GM18870 (cell line): Measurements from ENCODE around the gene CEACAM7.
"Not testable (repeated sequence)": the region's sequence is repeated elsewhere in the genome, so short reads cannot be mapped to it uniquely, and the experiment has no call there.

Experiments
- ATAC-seq: cut with Tn5 transposase; IDR thresholded peaks from one replicate; pipeline ENCODE4 v1.9.1; 2021; ENCODE audit warnings: moderate library complexity; ENCODE audit not compliant: unreplicated experiment

The CEACAM7 gene

DNA sequence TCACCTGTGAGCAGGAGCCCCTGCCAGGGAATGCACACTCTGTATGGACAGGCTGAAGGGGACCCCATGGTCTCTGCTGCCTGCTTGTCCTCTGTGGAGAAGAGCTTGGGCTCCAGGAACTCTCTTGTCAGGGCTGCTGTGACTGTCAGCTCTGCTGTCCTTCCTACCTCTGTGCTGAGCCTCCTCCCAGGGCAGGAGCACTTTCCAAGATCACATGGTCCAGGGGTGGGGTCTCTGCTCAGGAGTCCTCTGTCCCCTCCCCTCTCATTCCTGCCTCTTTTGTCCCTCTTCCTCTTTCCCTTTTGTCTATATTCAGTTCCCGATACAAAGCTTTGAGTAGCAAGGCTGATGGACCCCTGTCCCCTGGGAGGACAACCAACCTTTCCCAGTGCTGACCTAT, at the start of gene CEACAM7:
Gene CEACAM7 (minus strand): TSS at position 173 of the 400 bp plus-strand sequence. CDS start 105 bp downstream, at position 68.
- ATAC-seq: no peak

DNA sequence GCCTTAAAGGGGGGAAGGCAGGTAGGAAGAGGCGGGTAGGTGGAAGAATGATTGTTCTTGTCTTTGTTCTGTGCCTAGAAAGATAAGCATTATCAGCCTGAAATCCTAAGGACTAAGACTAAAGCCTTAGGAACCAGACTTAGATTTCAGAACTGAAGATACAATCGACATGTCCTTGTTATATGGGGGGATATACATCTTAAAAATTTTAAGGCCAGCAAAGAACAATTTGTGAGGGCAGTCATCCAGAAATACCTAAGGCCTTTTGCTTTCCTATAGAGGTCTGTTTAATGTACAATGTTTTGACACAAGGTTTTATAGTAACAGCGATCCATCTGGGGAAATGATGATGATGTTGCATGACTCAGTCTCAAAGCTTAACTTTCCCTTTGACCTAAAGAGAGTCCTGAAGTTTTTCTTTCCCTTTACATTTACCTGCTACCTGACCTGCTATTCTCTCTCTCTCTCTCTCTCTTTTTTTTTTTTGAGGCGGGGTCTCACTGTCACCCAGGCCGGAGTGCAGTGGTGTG, 47.1 kb upstream of the CEACAM7 start:
- no peak for ATAC-seq

DNA sequence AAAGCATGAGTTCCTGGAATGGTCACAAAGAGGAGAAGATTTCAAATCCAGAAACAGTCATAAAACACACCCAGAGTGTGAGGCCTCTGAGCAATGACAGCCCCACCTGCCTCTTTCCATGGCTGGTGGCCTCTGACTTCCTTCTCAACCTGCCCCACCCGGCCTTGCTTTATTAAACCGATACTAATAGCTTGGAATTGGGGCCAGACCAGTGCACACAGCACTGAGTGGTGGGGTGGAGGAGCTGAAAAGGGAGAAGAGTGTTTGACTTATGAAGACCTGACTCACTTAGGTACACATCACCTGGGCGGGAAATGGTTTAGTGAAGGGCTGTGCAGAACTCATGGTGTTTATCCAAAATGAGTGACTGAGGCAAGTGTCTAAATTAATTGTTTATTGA, 46.5 kb upstream of the CEACAM7 start:
- ATAC-seq: no peak

DNA sequence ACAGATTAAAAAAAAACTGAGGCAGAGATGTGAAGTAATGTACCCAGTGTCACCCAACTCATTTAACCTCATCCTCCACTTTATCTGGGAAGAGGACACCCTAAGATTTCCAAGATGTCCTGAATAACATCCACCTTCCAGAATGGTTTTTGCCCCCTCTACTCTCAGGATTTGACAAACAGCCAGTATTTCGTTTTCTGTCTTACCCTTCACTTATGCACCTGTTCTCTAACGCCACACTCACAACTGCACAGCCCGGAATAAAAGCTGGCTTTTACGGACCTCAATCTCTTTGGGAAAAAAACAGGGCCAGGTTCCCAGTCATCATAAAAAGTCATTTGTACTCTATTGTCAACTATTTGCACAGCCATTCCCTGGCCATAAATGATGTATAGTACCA, 46.1 kb upstream of the CEACAM7 start:
- no peak for ATAC-seq

DNA sequence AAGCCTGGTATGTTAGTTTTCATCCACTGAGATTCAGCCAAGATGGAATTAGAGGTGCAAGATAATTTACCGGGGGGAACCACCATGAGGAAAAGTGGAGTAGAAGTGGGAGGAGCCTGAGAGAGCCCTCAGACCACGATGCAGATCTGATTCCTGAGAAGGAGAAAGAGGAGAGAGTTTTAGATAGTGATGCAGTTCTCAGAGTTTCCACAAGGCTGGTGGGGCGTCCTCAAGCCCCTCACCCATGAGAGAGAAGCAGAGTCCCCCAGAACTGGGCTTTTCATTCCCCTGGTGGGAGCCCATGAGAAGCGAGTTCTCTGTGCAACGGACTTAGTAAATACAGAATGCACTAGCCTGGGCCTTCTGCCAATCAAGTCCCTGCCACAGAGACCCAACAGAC, 38.4 kb upstream of the CEACAM7 start:
- ATAC-seq: no peak

DNA sequence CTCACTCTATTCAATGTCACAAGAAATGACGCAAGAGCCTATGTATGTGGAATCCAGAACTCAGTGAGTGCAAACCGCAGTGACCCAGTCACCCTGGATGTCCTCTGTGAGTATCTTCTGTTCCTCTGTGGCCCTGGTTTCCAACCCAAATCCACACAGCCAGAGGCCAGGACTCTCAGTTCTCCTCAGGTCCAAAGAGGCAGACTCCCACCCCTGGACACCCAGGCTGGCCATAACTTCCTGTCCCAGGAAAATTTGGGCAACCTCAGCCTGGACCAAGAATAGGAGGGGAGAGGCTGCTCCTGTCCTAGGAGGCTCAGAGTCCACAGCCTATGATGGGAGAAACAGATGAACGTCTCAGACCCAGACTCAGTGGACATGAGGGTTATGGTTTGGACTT, 32.0 kb upstream of the CEACAM7 start:
- no peak for ATAC-seq

DNA sequence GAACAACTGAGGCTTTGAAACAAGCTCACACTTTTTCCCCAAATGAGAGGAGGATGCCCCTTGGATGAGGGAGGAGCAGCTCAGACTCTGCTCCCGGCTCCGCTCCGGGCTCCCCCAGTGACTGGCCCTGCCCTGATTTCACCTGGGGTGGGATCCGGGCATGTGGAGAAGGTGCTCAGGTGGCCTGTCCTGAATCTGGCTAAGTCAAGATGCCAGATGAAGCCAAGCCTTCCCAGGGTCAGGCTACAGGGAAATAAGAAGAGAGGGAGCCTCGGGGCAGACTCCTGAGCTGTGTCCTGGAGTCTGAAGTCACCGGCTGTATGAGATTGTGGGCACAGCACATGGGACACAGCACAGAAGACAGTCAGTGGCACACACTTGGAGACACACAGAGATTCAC, 30.7 kb upstream of the CEACAM7 start:
- ATAC-seq: no peak

DNA sequence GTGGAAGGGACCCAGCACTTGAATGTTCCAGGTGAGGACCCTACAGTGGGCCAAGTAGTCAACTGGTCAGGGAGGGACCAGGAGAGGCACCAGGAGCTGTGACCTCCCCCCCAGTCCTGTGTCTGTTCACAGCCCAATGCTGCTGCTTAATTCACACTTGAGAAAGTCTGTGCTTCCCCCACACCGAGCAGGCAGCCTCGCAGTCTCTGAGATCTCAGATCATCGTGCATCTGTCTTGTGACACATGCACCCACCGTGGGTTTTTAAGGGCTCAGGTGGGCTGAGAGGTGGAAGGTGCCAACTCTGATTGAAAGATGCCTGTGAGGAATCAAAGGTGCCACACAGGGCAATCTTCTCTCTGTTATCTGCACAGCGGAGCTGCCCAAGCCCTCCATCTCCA, 26.5 kb upstream of the CEACAM7 start:
- ATAC-seq: no peak

DNA sequence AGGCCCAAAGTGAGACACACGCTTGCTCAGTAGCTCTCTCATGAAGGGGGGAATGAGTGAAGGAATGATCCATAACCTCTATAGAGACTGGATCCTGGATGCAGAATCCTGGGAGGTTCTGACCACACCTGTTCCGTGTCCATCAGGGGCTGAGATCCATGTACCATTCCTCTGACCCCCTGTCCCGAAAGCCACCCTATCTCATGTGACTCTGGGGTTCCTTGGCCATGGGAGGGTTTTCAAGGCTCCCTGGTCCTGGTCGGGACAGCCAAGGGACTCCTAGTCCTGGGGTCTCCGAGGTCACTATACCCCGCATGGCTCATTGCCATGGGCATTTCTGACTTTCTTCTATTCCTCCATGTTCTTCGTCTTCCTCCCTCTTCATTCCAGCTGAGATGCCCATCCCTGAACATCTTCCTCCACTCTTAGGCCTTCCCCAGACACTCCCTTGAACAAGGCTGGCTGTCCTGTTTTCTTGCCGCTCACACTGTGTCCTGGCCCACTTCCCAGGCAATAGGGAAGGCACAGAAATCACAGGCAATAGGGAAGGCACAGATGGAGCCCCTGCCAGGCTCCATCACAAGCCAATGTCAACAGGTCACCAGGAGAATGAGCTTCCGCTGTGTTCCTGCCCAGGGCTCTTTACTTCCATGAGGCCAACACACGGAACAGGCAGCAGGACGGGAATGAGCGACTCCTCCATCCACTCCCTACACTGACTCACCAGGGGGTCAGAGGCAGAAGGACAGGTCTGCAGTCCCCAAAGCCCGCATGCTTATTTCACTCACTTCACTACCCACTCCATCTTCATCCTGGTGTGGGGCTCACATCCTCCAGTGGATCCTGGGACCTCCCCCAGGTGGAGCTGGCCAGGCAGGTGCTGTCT, 23.5 kb upstream of the CEACAM7 start:
- no peak for ATAC-seq

DNA sequence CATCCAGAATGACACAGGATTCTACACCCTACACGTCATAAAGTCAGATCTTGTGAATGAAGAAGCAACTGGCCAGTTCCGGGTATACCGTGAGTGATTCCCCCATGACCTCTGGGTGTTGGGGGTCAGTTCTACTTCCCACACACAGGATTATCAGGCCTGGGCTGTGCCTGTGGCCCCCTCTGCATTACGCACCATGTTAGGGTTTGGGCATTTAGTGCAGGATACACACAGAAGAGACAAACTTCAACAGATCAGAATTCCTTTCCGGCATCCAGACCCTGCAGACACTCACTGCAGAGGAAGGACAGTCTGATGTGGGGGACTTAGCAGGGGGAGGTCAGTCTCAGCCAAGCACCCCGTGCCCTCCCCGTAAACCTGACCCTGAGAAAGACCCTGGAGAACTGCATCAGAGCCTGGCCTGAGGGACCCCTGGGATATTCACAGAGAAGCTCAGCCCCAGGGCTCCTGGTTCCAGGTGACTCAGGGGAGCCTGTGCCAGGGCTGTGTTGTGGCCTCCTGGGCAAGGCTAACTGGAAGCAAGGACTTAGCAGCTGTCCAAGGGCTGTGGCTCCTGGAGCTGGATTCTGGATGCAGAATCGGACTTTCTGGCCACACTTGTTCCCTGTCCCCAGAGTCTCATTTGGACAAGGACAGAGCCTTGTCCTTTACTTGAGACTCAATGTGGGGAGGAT, 22.0 kb upstream of the CEACAM7 start:
- ATAC-seq: no peak

DNA sequence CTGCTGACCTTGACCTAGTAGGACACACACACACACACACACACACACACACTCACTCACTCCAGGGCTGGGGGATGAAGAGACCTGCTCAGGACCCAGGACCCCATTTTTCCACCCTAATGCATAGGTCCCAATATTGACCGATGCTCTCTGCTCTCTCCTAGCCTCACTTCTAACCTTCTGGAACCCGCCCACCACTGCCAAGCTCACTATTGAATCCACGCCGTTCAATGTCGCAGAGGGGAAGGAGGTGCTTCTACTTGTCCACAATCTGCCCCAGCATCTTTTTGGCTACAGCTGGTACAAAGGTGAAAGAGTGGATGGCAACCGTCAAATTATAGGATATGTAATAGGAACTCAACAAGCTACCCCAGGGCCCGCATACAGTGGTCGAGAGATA, 21.4 kb upstream of the CEACAM7 start:
- ATAC-seq: not testable (repeated sequence)

DNA sequence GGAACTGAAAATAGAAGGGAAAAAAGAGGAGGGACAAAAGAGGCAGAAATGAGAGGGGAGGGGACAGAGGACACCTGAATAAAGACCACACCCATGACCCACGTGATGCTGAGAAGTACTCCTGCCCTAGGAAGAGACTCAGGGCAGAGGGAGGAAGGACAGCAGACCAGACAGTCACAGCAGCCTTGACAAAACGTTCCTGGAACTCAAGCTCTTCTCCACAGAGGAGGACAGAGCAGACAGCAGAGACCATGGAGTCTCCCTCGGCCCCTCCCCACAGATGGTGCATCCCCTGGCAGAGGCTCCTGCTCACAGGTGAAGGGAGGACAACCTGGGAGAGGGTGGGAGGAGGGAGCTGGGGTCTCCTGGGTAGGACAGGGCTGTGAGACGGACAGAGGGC, 20.4 kb upstream of the CEACAM7 start, which contains the start of gene CEACAM5:
Gene CEACAM5 (plus strand): TSS at position 146 of the 400 bp plus-strand sequence. CDS start 106 bp downstream, at position 252.
- ATAC-seq: no peak

DNA sequence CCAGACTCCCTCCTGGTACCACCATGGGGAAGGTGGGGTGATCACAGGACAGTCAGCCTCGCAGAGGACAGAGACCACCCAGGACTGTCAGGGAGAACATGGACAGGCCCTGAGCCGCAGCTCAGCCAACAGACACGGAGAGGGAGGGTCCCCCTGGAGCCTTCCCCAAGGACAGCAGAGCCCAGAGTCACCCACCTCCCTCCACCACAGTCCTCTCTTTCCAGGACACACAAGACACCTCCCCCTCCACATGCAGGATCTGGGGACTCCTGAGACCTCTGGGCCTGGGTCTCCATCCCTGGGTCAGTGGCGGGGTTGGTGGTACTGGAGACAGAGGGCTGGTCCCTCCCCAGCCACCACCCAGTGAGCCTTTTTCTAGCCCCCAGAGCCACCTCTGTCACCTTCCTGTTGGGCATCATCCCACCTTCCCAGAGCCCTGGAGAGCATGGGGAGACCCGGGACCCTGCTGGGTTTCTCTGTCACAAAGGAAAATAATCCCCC, 19.9 kb upstream of the CEACAM7 start:
- ATAC-seq: no peak

DNA sequence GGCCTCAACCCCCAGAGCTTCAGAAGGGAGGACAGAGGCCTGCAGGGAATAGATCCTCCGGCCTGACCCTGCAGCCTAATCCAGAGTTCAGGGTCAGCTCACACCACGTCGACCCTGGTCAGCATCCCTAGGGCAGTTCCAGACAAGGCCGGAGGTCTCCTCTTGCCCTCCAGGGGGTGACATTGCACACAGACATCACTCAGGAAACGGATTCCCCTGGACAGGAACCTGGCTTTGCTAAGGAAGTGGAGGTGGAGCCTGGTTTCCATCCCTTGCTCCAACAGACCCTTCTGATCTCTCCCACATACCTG, 19.4 kb upstream of the CEACAM7 start:
- no peak for ATAC-seq

DNA sequence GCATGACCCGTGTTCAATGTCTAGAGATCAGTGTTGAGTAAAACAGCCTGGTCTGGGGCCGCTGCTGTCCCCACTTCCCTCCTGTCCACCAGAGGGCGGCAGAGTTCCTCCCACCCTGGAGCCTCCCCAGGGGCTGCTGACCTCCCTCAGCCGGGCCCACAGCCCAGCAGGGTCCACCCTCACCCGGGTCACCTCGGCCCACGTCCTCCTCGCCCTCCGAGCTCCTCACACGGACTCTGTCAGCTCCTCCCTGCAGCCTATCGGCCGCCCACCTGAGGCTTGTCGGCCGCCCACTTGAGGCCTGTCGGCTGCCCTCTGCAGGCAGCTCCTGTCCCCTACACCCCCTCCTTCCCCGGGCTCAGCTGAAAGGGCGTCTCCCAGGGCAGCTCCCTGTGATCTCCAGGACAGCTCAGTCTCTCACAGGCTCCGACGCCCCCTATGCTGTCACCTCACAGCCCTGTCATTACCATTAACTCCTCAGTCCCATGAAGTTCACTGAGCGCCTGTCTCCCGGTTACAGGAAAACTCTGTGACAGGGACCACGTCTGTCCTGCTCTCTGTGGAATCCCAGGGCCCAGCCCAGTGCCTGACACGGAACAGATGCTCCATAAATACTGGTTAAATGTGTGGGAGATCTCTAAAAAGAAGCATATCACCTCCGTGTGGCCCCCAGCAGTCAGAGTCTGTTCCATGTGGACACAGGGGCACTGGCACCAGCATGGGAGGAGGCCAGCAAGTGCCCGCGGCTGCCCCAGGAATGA, 18.9 kb upstream of the CEACAM7 start:
- ATAC-seq: no peak

DNA sequence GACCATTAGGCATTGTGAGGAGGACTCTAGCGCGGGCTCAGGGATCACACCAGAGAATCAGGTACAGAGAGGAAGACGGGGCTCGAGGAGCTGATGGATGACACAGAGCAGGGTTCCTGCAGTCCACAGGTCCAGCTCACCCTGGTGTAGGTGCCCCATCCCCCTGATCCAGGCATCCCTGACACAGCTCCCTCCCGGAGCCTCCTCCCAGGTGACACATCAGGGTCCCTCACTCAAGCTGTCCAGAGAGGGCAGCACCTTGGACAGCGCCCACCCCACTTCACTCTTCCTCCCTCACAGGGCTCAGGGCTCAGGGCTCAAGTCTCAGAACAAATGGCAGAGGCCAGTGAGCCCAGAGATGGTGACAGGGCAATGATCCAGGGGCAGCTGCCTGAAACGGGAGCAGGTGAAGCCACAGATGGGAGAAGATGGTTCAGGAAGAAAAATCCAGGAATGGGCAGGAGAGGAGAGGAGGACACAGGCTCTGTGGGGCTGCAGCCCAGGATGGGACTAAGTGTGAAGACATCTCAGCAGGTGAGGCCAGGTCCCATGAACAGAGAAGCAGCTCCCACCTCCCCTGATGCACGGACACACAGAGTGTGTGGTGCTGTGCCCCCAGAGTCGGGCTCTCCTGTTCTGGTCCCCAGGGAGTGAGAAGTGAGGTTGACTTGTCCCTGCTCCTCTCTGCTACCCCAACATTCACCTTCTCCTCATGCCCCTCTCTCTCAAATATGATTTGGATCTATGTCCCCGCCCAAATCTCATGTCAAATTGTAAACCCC, 17.5 kb upstream of the CEACAM7 start:
- no peak for ATAC-seq

DNA sequence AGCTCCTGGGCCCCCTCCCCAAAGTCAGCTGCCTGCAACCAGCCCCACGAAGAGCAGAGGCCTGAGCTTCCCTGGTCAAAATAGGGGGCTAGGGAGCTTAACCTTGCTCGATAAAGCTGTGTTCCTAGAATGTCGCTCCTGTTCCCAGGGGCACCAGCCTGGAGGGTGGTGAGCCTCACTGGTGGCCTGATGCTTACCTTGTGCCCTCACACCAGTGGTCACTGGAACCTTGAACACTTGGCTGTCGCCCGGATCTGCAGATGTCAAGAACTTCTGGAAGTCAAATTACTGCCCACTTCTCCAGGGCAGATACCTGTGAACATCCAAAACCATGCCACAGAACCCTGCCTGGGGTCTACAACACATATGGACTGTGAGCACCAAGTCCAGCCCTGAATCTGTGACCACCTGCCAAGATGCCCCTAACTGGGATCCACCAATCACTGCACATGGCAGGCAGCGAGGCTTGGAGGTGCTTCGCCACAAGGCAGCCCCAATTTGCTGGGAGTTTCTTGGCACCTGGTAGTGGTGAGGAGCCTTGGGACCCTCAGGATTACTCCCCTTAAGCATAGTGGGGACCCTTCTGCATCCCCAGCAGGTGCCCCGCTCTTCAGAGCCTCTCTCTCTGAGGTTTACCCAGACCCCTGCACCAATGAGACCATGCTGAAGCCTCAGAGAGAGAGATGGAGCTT, 15.7 kb upstream of the CEACAM7 start:
- ATAC-seq: no peak

DNA sequence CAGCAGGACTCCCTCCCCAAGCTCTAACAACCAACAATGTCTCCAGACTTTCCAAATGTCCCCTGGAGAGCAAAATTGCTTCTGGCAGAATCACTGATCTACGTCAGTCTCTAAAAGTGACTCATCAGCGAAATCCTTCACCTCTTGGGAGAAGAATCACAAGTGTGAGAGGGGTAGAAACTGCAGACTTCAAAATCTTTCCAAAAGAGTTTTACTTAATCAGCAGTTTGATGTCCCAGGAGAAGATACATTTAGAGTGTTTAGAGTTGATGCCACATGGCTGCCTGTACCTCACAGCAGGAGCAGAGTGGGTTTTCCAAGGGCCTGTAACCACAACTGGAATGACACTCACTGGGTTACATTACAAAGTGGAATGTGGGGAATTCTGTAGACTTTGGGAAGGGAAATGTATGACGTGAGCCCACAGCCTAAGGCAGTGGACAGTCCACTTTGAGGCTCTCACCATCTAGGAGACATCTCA, 14.1 kb upstream of the CEACAM7 start:
- no peak for ATAC-seq

DNA sequence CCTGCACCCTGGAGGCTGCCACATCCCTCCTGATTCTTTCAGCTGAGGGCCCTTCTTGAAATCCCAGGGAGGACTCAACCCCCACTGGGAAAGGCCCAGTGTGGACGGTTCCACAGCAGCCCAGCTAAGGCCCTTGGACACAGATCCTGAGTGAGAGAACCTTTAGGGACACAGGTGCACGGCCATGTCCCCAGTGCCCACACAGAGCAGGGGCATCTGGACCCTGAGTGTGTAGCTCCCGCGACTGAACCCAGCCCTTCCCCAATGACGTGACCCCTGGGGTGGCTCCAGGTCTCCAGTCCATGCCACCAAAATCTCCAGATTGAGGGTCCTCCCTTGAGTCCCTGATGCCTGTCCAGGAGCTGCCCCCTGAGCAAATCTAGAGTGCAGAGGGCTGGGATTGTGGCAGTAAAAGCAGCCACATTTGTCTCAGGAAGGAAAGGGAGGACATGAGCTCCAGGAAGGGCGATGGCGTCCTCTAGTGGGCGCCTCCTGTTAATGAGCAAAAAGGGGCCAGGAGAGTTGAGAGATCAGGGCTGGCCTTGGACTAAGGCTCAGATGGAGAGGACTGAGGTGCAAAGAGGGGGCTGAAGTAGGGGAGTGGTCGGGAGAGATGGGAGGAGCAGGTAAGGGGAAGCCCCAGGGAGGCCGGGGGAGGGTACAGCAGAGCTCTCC, 13.5 kb upstream of the CEACAM7 start:
- no peak for ATAC-seq
